H1 (cell line): ENCODE data around the gene MARS2. TPM values are rescaled to one million over a fixed set of nuclear protein-coding genes. Genes with fewer than 3 reads are reported as not detected.

Experiments used
- CTCF ChIA-PET: fragments of 300-600 bp; sonication (Branson Sonifier 250); formaldehyde crosslinking; loops from one replicate; lab custom pipeline; 2021; ENCODE audit not compliant: partially characterized antibody; lab: Charles Lee
- POLR2A ChIA-PET: fragments of 300-600 bp; sonication (Branson Sonifier 250); formaldehyde crosslinking; loops from one replicate; lab custom pipeline; 2021; ENCODE audit warnings: inconsistent platforms; ENCODE audit not compliant: partially characterized antibody; lab: Charles Lee
- DNase-seq, 2 experiments: peaks; one replicate each; pipeline versions ENCODE4 v3.0.0 to v3.0.0-alpha.2; 2010 to 2022; ENCODE audit warnings: low spot score in 2 of 2, low read depth in 1 of 2, mixed read lengths in 1 of 2
- FAIRE-seq: peaks from 2 replicates; lab custom pipeline; 2011; peaks lifted over from hg19 to GRCh38; lab: Jason Lieb, UNC
- H2AFZ ChIP-seq: 2 replicates; pipeline ENCODE4 v1.8.1; 2012; ENCODE audit warnings: low read length, inconsistent platforms
- H2AK5ac ChIP-seq: 2 replicates; pipeline ENCODE4 v1.6.1; 2013; ENCODE audit warnings: low read depth, low read length
- H2BK120ac ChIP-seq: replicated peaks from 2 replicates; pipeline ENCODE3; 2013; ENCODE audit warnings: low read depth, low read length, inconsistent platforms
- H2BK12ac ChIP-seq: 2 replicates; pipeline ENCODE4 v1.6.1; 2013; ENCODE audit warnings: low read depth, low read length
- H2BK15ac ChIP-seq: 2 replicates; pipeline ENCODE4 v1.6.1; 2013; ENCODE audit warnings: low read length
- H2BK20ac ChIP-seq: 2 replicates; pipeline ENCODE4 v1.6.1; 2013; ENCODE audit warnings: low read length
- H2BK5ac ChIP-seq: 2 replicates; pipeline ENCODE4 v1.6.1; 2013; ENCODE audit warnings: low read depth, low read length
- H3K14ac ChIP-seq: 2 replicates; pipeline ENCODE4 v1.6.1; 2013; ENCODE audit warnings: inconsistent platforms; ENCODE audit not compliant: insufficient read length
- H3K18ac ChIP-seq: 2 replicates; pipeline ENCODE4 v1.6.1; 2013; ENCODE audit warnings: low read length; ENCODE audit errors: extremely low read depth
- H3K23ac ChIP-seq: 2 replicates; pipeline ENCODE4 v1.6.1; 2013; ENCODE audit warnings: inconsistent platforms; ENCODE audit not compliant: insufficient read length
- H3K23me2 ChIP-seq: 2 replicates; pipeline ENCODE4 v1.6.1; 2013; ENCODE audit warnings: low read depth, low read length
- H3K27ac ChIP-seq: 2 replicates; pipeline ENCODE4 v1.6.1; 2011; ENCODE audit warnings: low read depth, low read length, inconsistent platforms
- H3K27me3 ChIP-seq, 4 experiments: replicated peaks in 1 of 4; 1 replicate in 1 of 4; 2 replicates in 3 of 4; pipeline versions ENCODE4 v1.6.1 to v1.8.1; 2011 to 2013; ENCODE audit warnings: low read length in 3 of 4, mild to moderate bottlenecking in 3 of 4, inconsistent platforms in 2 of 4, mixed read lengths in 2 of 4, moderate library complexity in 1 of 4; ENCODE audit not compliant: control insufficient read depth in 3 of 4, insufficient read depth in 3 of 4; ENCODE audit errors: extremely low read depth in 1 of 4
- H3K36me3 ChIP-seq, 4 experiments: 2 replicates each; pipeline versions ENCODE4 v1.6.1 to v1.8.1; 2011 to 2013; ENCODE audit warnings: mild to moderate bottlenecking in 4 of 4, low read length in 3 of 4, moderate library complexity in 2 of 4, control low read depth in 1 of 4, inconsistent platforms in 1 of 4; ENCODE audit not compliant: insufficient read depth in 4 of 4, control insufficient read depth in 2 of 4
- H3K4ac ChIP-seq: replicated peaks from 2 replicates; pipeline ENCODE3; 2013; ENCODE audit warnings: low read length, low read depth, mixed read lengths, inconsistent platforms; ENCODE audit not compliant: insufficient read length
- H3K4me1 ChIP-seq, 4 experiments: replicated peaks in 1 of 4; 1 replicate in 1 of 4; 2 replicates in 3 of 4; pipeline versions ENCODE4 v1.6.1 to v1.8.1; 2011 to 2013; ENCODE audit warnings: low read length in 3 of 4, inconsistent platforms in 2 of 4, mixed read lengths in 1 of 4; ENCODE audit not compliant: insufficient read depth in 4 of 4, control insufficient read depth in 3 of 4
- H3K4me2 ChIP-seq, 2 experiments: 2 replicates each; pipeline versions ENCODE4 v1.6.1 to v1.8.1; 2011 to 2013; ENCODE audit warnings: low read depth in 2 of 2, low read length in 2 of 2, control low read depth in 1 of 2, inconsistent platforms in 1 of 2, mild to moderate bottlenecking in 1 of 2; ENCODE audit not compliant: insufficient read depth in 1 of 2
- H3K4me3 ChIP-seq, 4 experiments: fragments of 200-600, 300-600 bp in 1 of 4; sonication (generic), shearing (Covaris generic), sonication (Bioruptor Twin) in 1 of 4; 2 replicates each; pipeline versions ENCODE4 v1.5.1 to v1.8.1; 2011 to 2016; ENCODE audit warnings: low read length in 4 of 4, low read depth in 3 of 4, control low read depth in 2 of 4, inconsistent platforms in 2 of 4, mild to moderate bottlenecking in 2 of 4, mixed read lengths in 1 of 4, moderate library complexity in 1 of 4; ENCODE audit not compliant: insufficient read depth in 2 of 4; ENCODE audit errors: extremely low read depth in 1 of 4
- H3K56ac ChIP-seq: replicated peaks from 2 replicates; pipeline ENCODE3; 2013; ENCODE audit warnings: low read depth, mild to moderate bottlenecking, mixed read lengths, low read length, inconsistent platforms; ENCODE audit not compliant: insufficient read length
- H3K79me1 ChIP-seq: 2 replicates; pipeline ENCODE4 v1.6.1; 2013; ENCODE audit warnings: low read depth, low read length, control low read depth
- H3K79me2 ChIP-seq, 2 experiments: 2 replicates each; pipeline versions ENCODE4 v1.6.1 to v1.8.1; 2012 to 2013; ENCODE audit warnings: low read length in 2 of 2, mild to moderate bottlenecking in 2 of 2, inconsistent platforms in 1 of 2; ENCODE audit not compliant: insufficient read depth in 2 of 2, control insufficient read depth in 1 of 2
- H3K9ac ChIP-seq, 4 experiments: replicated peaks in 1 of 4; 1 replicate in 1 of 4; 2 replicates in 3 of 4; pipeline versions ENCODE4 v1.6.1 to v1.8.1; 2011 to 2013; ENCODE audit warnings: low read depth in 3 of 4, low read length in 3 of 4, control low read depth in 2 of 4, mild to moderate bottlenecking in 2 of 4, moderate library complexity in 2 of 4, inconsistent platforms in 1 of 4; ENCODE audit errors: extremely low read depth in 1 of 4
- H3K9me3 ChIP-seq, 2 experiments: 2 replicates each; pipeline versions ENCODE4 v1.6.1 to v1.8.1; 2012 to 2013; ENCODE audit warnings: mild to moderate bottlenecking in 2 of 2, moderate library complexity in 2 of 2, control low read depth in 1 of 2, inconsistent platforms in 1 of 2, low read depth in 1 of 2, low read length in 1 of 2, mixed read lengths in 1 of 2; ENCODE audit not compliant: insufficient read depth in 2 of 2
- H4K20me1 ChIP-seq, 2 experiments: replicated peaks in 1 of 2; 2 replicates each; pipeline versions ENCODE3 to v1.8.1; 2011 to 2013; ENCODE audit warnings: inconsistent platforms in 2 of 2, low read length in 2 of 2, mild to moderate bottlenecking in 1 of 2; ENCODE audit not compliant: insufficient read depth in 2 of 2, control insufficient read depth in 1 of 2
- H4K5ac ChIP-seq: 2 replicates; pipeline ENCODE4 v1.6.1; 2013; ENCODE audit warnings: low read length, low read depth, mixed read lengths, inconsistent platforms; ENCODE audit not compliant: insufficient read length
- H4K8ac ChIP-seq: 2 replicates; pipeline ENCODE4 v1.8.0; 2013; ENCODE audit warnings: mild to moderate bottlenecking, moderate library complexity, low read length, inconsistent platforms; ENCODE audit not compliant: insufficient read depth; ENCODE audit errors: extremely low read depth
- H4K91ac ChIP-seq: replicated peaks from 2 replicates; pipeline ENCODE3; 2013; ENCODE audit warnings: low read length, mixed read lengths, inconsistent platforms; ENCODE audit not compliant: insufficient read length
- EZH2 ChIP-seq: fragments of 200-600 bp; sonication (generic); IDR thresholded peaks from 2 replicates; pipeline ENCODE4 v1.7.1; 2012; ENCODE audit warnings: low read depth, mild to moderate bottlenecking, moderate library complexity, low read length, inconsistent platforms; ENCODE audit not compliant: severe bottlenecking
- HDAC2 ChIP-seq, 2 experiments: fragments of 300-600 bp in 1 of 2; sonication (generic) in 1 of 2; IDR thresholded peaks; 2 replicates each; pipeline ENCODE4 v1.6.1; 2011 to 2012; ENCODE audit warnings: low read depth in 2 of 2, low read length in 2 of 2, mild to moderate bottlenecking in 2 of 2, moderate library complexity in 2 of 2, borderline replicate concordance in 1 of 2, inconsistent platforms in 1 of 2
- KDM1A ChIP-seq: fragments of 200-600, 300-600 bp; sonication (generic); IDR thresholded peaks from 2 replicates; pipeline ENCODE4 v1.7.1; 2016; ENCODE audit warnings: mild to moderate bottlenecking, low read length, borderline replicate concordance
- KDM4A ChIP-seq: IDR thresholded peaks from one replicate; pipeline ENCODE4 v1.7.1; 2012; ENCODE audit warnings: low read depth, mild to moderate bottlenecking, moderate library complexity, low read length, inconsistent platforms; ENCODE audit not compliant: severe bottlenecking
- MAFK ChIP-seq: IDR thresholded peaks from 2 replicates; pipeline ENCODE4 v1.6.1; 2012; ENCODE audit warnings: low read depth, mild to moderate bottlenecking, improper control_type of control experiment, low read length
- RBBP5 ChIP-seq: IDR thresholded peaks from 2 replicates; pipeline ENCODE4 v1.7.1; 2012; ENCODE audit warnings: low read depth, mild to moderate bottlenecking, inconsistent platforms, low read length, moderate library complexity, borderline replicate concordance
- RNF2 ChIP-seq: fragments of 200-900, 300-1000 bp; sonication (generic); IDR thresholded peaks from 2 replicates; pipeline ENCODE4 v1.7.1; 2016; ENCODE audit warnings: borderline replicate concordance, low read depth, mild to moderate bottlenecking, antibody characterized with exemption, low read length; ENCODE audit not compliant: poor library complexity, severe bottlenecking; ENCODE audit errors: missing control alignments
- SAP30 ChIP-seq: fragments of 300-600 bp; sonication (generic); IDR thresholded peaks from 2 replicates; pipeline ENCODE4 v1.7.1; 2012; ENCODE audit warnings: low read length, moderate library complexity, mild to moderate bottlenecking, inconsistent platforms; ENCODE audit not compliant: insufficient read depth, insufficient replicate concordance
- SIX5 ChIP-seq: IDR thresholded peaks from 2 replicates; pipeline ENCODE4 v1.6.1; 2011; ENCODE audit warnings: mild to moderate bottlenecking, low read depth, low read length
- SUZ12 ChIP-seq: fragments of 200-600 bp; sonication (generic); IDR thresholded peaks from 2 replicates; pipeline ENCODE4 v1.6.1; 2012; ENCODE audit warnings: mild to moderate bottlenecking, inconsistent platforms, low read length, moderate library complexity, mixed read lengths
- YY1 ChIP-seq: IDR thresholded peaks from 2 replicates; pipeline ENCODE4 v1.6.1; 2011; ENCODE audit warnings: low read depth, mild to moderate bottlenecking, low read length
- whole genome bisulfite sequencing, 2 experiments: shearing (Covaris generic) in 1 of 2; methylation state at CpG; one replicate each; pipeline versions ENCODE4 v1.1.6 to v1.1.7; 2013 to 2015; ENCODE audit warnings: low lambda C conversion rate in 2 of 2, mixed read lengths in 2 of 2, inconsistent platforms in 1 of 2, low coverage in 1 of 2, missing lambda C conversion rate in 1 of 2; ENCODE audit not compliant: insufficient replicate concordance in 2 of 2, insufficient coverage in 1 of 2, insufficient read length in 1 of 2; ENCODE audit errors: extremely low coverage in 1 of 2, missing lambda C conversion rate in 1 of 2; 5-methylcytosine and 5-hydroxymethylcytosine counted together
- polyA plus RNA-seq, 7 experiments: library from polyadenylated mRNA; depleted of rRNA in 3 of 7; stranded (reverse) in 5 of 7; unstranded in 2 of 7; fragments of >200 nt in 5 of 7; fragments of 200-250 nt in 2 of 7; gene quantifications; 1 replicate in 5 of 7; 2 replicates in 1 of 7; 4 replicates in 1 of 7; pipeline versions ENCODE4 v1.2.1 to v1.2.3, GENCODE V29; 2011 to 2013; ENCODE audit warnings: missing spikeins in 2 of 7, mixed read lengths in 2 of 7
- total RNA-seq: library from RNA; stranded (reverse); fragmentation: NEBNext Ultra II Directional; extraction: Animal tissue kit (Norgen Biotek cat#: 25700); gene quantifications from 2 replicates; pipeline ENCODE4 v1.2.1, GENCODE V29; 2021

MARS2 gene
- total and polyA plus RNA-seq, 2 of the 8 experiments (the other 6 are each of a cell fraction or from before 2014, with no cell fraction given): 15.7 to 27.2 TPM

DNA sequence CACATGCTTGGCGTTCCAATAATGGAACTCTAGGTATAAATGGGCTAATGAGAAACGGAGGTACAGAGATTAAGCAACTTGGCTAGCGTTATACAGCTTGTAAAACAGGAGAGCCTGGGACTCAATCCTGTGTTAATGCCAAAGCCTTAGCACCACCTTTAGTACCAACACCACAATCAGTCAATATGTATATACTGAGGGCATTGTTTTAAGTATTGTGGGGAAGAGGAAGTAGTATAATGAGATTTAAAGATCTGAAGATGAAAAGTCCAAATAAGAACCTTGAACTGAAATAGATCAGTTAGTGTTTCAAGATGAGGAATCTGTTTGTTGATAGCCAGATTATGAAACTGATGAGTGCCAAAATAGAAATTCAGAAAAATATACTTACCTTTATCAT, 8.1 kb downstream of the MARS2 start:
- peaks cover 3 to 21% (median 5%) of the 10 kb centered on the region in 4 experiments; a peak in 5 of 8 replicates for H3K36me3 ChIP-seq
- no peak overlapping the region for H2BK120ac ChIP-seq
- H3K23me2 ChIP-seq: no peaks in the 10 kb centered on the region
- no peak overlapping the region for H3K9ac ChIP-seq
- H4K5ac ChIP-seq: no peak overlapping the region
- 70% methylated on average over 3 of the region's 3 CpGs; no CpG with 5 or more reads in 1 of the 2 experiments for WGBS, 2 experiments
- no peak overlapping the region for H2AFZ ChIP-seq
- peaks cover 5% of the 10 kb centered on the region for H3K79me1 ChIP-seq
- ChIA-PET POLR2A (interaction anchor here (0.6 kb wide), 2 partner anchors 16 to 231 kb away, joined by 3 read pairs; no protein-coding TSS in a partner anchor), CTCF (interaction anchor here (0.7 to 0.9 kb wide), 2 partner anchors 67 to 178 kb away, joined by 3 read pairs; no protein-coding TSS in a partner anchor)
- no peak for FAIRE-seq
- no peak overlapping the region for H4K8ac ChIP-seq
- H3K23ac ChIP-seq: no peak overlapping the region
- H3K4ac ChIP-seq: no peak overlapping the region
- H3K18ac ChIP-seq: no peak overlapping the region
- no peak overlapping the region for H2BK12ac ChIP-seq
- no peak overlapping the region for H2BK15ac ChIP-seq
- peaks cover 8 to 35% of the 10 kb centered on the region in 2 experiments for H3K79me2 ChIP-seq
- H2BK5ac ChIP-seq: no peak overlapping the region
- H3K4me3 ChIP-seq: no peak overlapping the region
- H3K4me1 ChIP-seq: peaks cover 0 to 5% (median 2%) of the 10 kb centered on the region in 4 experiments; a peak in 1 of 7 replicates
- peaks cover 5 to 13% of the 10 kb centered on the region in 2 experiments for H4K20me1 ChIP-seq
- H4K91ac ChIP-seq: no peak overlapping the region
- H3K27me3 ChIP-seq: peaks cover 0 to 1% (median 0%) of the 10 kb centered on the region in 4 experiments; a peak in 1 of 7 replicates
- no peak overlapping the region for H3K4me2 ChIP-seq
- H3K56ac ChIP-seq: no peak overlapping the region
- H2BK20ac ChIP-seq: no peak overlapping the region
- H3K27ac ChIP-seq: no peak overlapping the region
- DNase-seq: no peak
- H2AK5ac ChIP-seq: no peak overlapping the region
- H3K9me3 ChIP-seq: no peaks in the 10 kb centered on the region
- no peak overlapping the region for H3K14ac ChIP-seq
- no peak for TF ChIP-seq MAFK
- TF ChIP-seq SUZ12: no peak
- no peak for TF ChIP-seq RNF2
- TF ChIP-seq EZH2: no peak
- TF ChIP-seq KDM1A: no peak
- no peak for TF ChIP-seq SAP30
- TF ChIP-seq SIX5: no peak
- no peak for TF ChIP-seq YY1
- TF ChIP-seq KDM4A: no peak
- no peak for TF ChIP-seq RBBP5
- no peak for TF ChIP-seq HDAC2 (IDR thresholded peaks at IDR 0.05; ENCODE audit: borderline replicate concordance in 1 of 2, low read depth in 2 of 2, low read length in 2 of 2)
